CMK (cell line): ENCODE data around the gene DIP2C.
"Not testable (repeated sequence)": the region's sequence is repeated elsewhere in the genome, so short reads cannot be mapped to it uniquely, and the experiment has no call there.

ENCODE experiments used
- DNase-seq: peaks from one replicate; pipeline ENCODE4 v3.0.0-alpha.2; 2010; ENCODE audit warnings: low read depth

Gene DIP2C

GRCh38 chr10:375815-376505, 313.5 kb downstream of the DIP2C start:
- DNase-seq, result no peak

- DNase-seq, result no peak
Observed at GRCh38 chr10:374354-374753, 315.1 kb downstream of the DIP2C start.

- DNase-seq, result no peak
Observed at GRCh38 chr10:373526-374309, 315.8 kb downstream of the DIP2C start.

GRCh38 chr10:373015-373414, 316.5 kb downstream of the DIP2C start:
- no peak for DNase-seq

- no peak for DNase-seq
Observed at GRCh38 chr10:372566-372965, 316.9 kb downstream of the DIP2C start.

- DNase-seq, result no peak
Observed at GRCh38 chr10:371515-371914, 318.0 kb downstream of the DIP2C start.

- no peak for DNase-seq
Observed at GRCh38 chr10:370449-370825, 319.0 kb downstream of the DIP2C start.

- DNase-seq, result no peak
Observed at GRCh38 chr10:369684-370448, 319.6 kb downstream of the DIP2C start.

GRCh38 chr10:369221-369683, 320.2 kb downstream of the DIP2C start:
- no peak for DNase-seq

- DNase-seq, result no peak
Observed at GRCh38 chr10:368579-369220, 320.8 kb downstream of the DIP2C start.

GRCh38 chr10:368107-368506, 321.4 kb downstream of the DIP2C start:
- not testable (repeated sequence) for DNase-seq

- no peak for DNase-seq
Observed at GRCh38 chr10:367636-368035, 321.8 kb downstream of the DIP2C start.

- no peak for DNase-seq
Observed at GRCh38 chr10:366186-366585, 323.3 kb downstream of the DIP2C start.

GRCh38 chr10:364267-364775, 325.1 kb downstream of the DIP2C start:
- DNase-seq, result no peak

GRCh38 chr10:363152-363551, 326.3 kb downstream of the DIP2C start:
- DNase-seq, result no peak

GRCh38 chr10:361203-362081, 328.0 kb downstream of the DIP2C start:
- DNase-seq, result no peak

- no peak for DNase-seq
Observed at GRCh38 chr10:360653-361052, 328.8 kb downstream of the DIP2C start.

GRCh38 chr10:359762-360161, 329.7 kb downstream of the DIP2C start:
- DNase-seq, result no peak

GRCh38 chr10:359093-359492, 330.4 kb downstream of the DIP2C start:
- DNase-seq, result no peak

- no peak for DNase-seq
Observed at GRCh38 chr10:357201-357950, 332.1 kb downstream of the DIP2C start.
